DLD1 (cell line): ENCODE measurements around the gene HSPA12A.

Experiments
- in situ Hi-C: cut with HindIII; loops from 2 replicates; pipeline ENCODE4 v1.10.0; 2017; ENCODE audit warnings: low sequenced_read_pairs

Gene HSPA12A

GRCh38 chr10:116634126-116634975 lies 108.0 kb downstream of the HSPA12A start:
- in situ Hi-C loops, result no loop called here

GRCh38 chr10:116633216-116633600 lies 109.2 kb downstream of the HSPA12A start:
- in situ Hi-C loops, result no loop called here

- in situ Hi-C loops, result no loop called here
Observed at GRCh38 chr10:116632596-116633215, 109.7 kb downstream of the HSPA12A start.

- in situ Hi-C loops, result no loop called here
Observed at GRCh38 chr10:116631871-116632295, 110.5 kb downstream of the HSPA12A start.

GRCh38 chr10:116630020-116630419 lies 112.3 kb downstream of the HSPA12A start:
- in situ Hi-C loops, result no loop called here

GRCh38 chr10:116629340-116629739 lies 113.0 kb downstream of the HSPA12A start:
- in situ Hi-C loops, result no loop called here

- in situ Hi-C loops, result no loop called here
Observed at GRCh38 chr10:116627386-116627933, 114.9 kb downstream of the HSPA12A start.

- in situ Hi-C loops, result no loop called here
Observed at GRCh38 chr10:116626815-116627214, 115.6 kb downstream of the HSPA12A start.

GRCh38 chr10:116625845-116626244 lies 116.5 kb downstream of the HSPA12A start:
- in situ Hi-C loops, result no loop called here

GRCh38 chr10:116621934-116622655 lies 120.3 kb downstream of the HSPA12A start:
- in situ Hi-C loops, result no loop called here

GRCh38 chr10:116621476-116621875 lies 120.9 kb downstream of the HSPA12A start:
- in situ Hi-C loops, result no loop called here
